Naive B cell (primary cell): ENCODE data around the gene CDC5L. TPM values are rescaled to one million over a fixed set of nuclear protein-coding genes. Genes with fewer than 3 reads are reported as not detected.

ENCODE experiments used
- ATAC-seq, 2 donors: fragments of 150-1000 bp; cut with Tn5 transposase; 2 replicates each; pipeline ENCODE4 v1.10.0; 2021; ENCODE audit warnings: low read depth in 2 of 2, mild to moderate bottlenecking in 2 of 2, moderate library complexity in 2 of 2
- DNase-seq: peaks from one replicate; pipeline ENCODE4 v3.0.0; 2022
- H3K27ac Mint-ChIP-seq, 6 donors: one replicate each; pipeline ENCODE4 v1.8.0; 2020 to 2022; ENCODE audit warnings: mild to moderate bottlenecking in 6 of 6, mixed read lengths in 6 of 6, moderate library complexity in 5 of 6, inconsistent platforms in 2 of 6
- H3K27me3 Mint-ChIP-seq, 3 donors: one replicate each; pipeline ENCODE4 v1.8.0; 2021 to 2022; ENCODE audit warnings: mixed read lengths in 3 of 3, mild to moderate bottlenecking in 1 of 3
- H3K36me3 Mint-ChIP-seq, 2 donors: one replicate each; pipeline ENCODE4 v1.8.0; 2020 to 2022; ENCODE audit warnings: mixed read lengths in 2 of 2, inconsistent platforms in 1 of 2, mild to moderate bottlenecking in 1 of 2
- H3K4me1 Mint-ChIP-seq, 3 donors: one replicate each; pipeline ENCODE4 v1.8.0; 2020 to 2022; ENCODE audit warnings: mixed read lengths in 3 of 3, inconsistent platforms in 1 of 3, mild to moderate bottlenecking in 1 of 3, moderate library complexity in 1 of 3
- H3K4me3 Mint-ChIP-seq, 8 donors: one replicate each; pipeline ENCODE4 v1.8.0; 2020 to 2022; ENCODE audit warnings: mild to moderate bottlenecking in 8 of 8, mixed read lengths in 8 of 8, moderate library complexity in 8 of 8, inconsistent platforms in 2 of 8
- H3K9me3 Mint-ChIP-seq, 7 donors: one replicate each; pipeline ENCODE4 v1.8.0; 2020 to 2022; ENCODE audit warnings: mixed read lengths in 7 of 7, mild to moderate bottlenecking in 5 of 7, inconsistent platforms in 2 of 7, moderate library complexity in 1 of 7
- polyA plus RNA-seq, 6 donors: library from polyadenylated mRNA; unstranded; fragments of 300-500 nt; fragmentation: Illumina TruSeq; gene quantifications; one replicate each; pipeline ENCODE4 v1.2.3, GENCODE V29; 2021; ENCODE audit warnings: low read depth in 6 of 6

The CDC5L gene
- polyA plus RNA-seq, 6 donors from 2014 or later: 7.8 to 20.8 (median 17.0) TPM

DNA sequence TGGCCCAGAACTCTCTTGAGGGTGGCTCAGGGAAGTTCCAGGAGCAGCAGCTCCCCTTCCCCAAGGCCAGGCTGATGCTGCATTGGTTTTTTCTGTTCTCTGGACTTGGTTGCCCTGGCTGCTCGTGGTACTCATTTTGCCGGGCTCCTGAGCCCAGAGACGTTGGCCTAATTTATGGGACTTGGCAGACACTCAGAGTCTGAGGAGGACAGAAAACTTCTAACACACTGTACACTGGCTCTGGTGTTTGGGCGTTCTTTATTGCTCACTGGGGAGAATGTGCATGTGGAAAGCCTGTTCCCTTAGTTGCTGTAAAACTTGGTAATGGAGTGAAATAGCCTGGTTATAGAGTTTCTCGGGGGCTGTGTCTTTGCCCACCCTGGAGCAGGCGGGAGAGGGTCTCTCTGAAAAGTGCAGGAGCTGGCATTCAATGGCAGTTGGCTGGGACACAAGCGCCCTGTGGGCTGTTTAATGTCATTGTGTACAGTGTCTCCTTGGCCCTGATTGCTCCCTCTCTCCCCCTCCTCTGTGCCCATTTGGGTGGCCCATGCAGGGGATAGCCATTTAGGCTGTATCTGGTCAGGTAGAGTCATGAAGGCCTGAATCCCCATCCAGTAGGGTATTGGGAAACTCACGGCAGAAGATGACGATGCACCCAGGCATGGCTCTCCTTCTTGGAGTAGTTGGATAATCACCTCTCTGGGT, 109.3 kb downstream of the CDC5L start:
- DNase-seq: no peak
- peaks cover 0 to 2% (median 0%) of the 10 kb centered on the region in 7 donors for H3K9me3 Mint-ChIP-seq
- H3K4me1 Mint-ChIP-seq: no peaks in the 10 kb centered on the region
- H3K27me3 Mint-ChIP-seq: peaks cover 0 to 32% (median 7%) of the 10 kb centered on the region in 3 donors
- H3K36me3 Mint-ChIP-seq: no peaks in the 10 kb centered on the region
- H3K27ac Mint-ChIP-seq: no peak overlapping the region
- H3K4me3 Mint-ChIP-seq: no peak overlapping the region
- no peak for ATAC-seq

GRCh38 chr6:44497807-44498206, 110.3 kb downstream of the CDC5L start:
- ATAC-seq (no peak), DNase-seq (no peak)
- H3K4me1 Mint-ChIP-seq: no peaks in the 10 kb centered on the region
- no peak overlapping the region for H3K27ac Mint-ChIP-seq
- H3K9me3 Mint-ChIP-seq: peaks cover 0 to 2% (median 0%) of the 10 kb centered on the region in 7 donors
- no peaks in the 10 kb centered on the region for H3K36me3 Mint-ChIP-seq
- peaks cover 2 to 37% (median 8%) of the 10 kb centered on the region in 3 donors for H3K27me3 Mint-ChIP-seq
- no peak overlapping the region for H3K4me3 Mint-ChIP-seq

DNA sequence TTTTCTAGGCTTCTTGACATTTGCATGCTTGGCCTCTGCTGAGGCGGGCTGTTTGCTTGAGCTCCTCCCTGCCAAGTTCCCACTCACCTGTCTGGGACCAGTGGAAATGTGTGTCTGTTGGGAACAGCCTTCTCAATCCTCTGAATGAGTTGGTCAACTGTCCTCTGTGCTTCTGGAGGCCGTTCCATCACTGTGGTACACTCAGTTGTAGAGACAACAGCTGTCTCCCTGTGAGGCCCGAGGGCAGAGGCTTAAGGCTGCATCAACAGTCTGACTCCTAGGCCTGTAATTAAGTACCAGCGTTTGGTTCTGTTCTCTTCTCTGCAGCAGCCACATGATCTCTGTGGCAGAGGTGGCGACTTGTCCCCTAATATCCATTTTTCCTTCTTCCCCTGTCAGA, 110.9 kb downstream of the CDC5L start:
- no peak overlapping the region for H3K27ac Mint-ChIP-seq
- H3K4me3 Mint-ChIP-seq: no peak overlapping the region
- H3K36me3 Mint-ChIP-seq: no peaks in the 10 kb centered on the region
- DNase-seq: no peak
- peaks cover 0 to 3% (median 0%) of the 10 kb centered on the region in 7 donors for H3K9me3 Mint-ChIP-seq
- peaks cover 6 to 38% (median 14%) of the 10 kb centered on the region in 3 donors for H3K27me3 Mint-ChIP-seq
- ATAC-seq: no peak
- H3K4me1 Mint-ChIP-seq: no peaks in the 10 kb centered on the region

DNA sequence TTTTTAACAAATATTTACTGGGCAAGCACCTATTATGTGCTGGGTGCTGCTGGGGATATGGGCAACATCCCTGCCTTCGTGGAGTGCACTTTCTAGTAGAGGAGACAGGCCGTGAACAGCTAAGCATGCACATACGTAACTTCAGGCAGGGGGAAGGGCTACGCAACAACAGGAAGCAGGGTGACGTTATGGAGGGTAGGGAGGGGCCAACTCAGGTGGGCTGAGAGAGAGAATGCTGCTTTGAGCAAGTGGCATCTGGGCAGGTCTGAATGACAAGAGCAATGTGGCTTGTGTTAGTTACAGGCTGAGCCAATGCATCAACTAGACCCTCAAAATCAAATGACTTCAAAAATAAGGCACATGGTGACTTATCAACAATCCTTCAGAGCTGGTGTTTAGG, 112.1 kb downstream of the CDC5L start:
- Mint-ChIP-seq H3K36me3 (no peaks in the 10 kb centered on the region), H3K9me3 (peaks cover 0 to 3% (median 0%) of the 10 kb centered on the region in 7 donors), H3K4me1 (no peaks in the 10 kb centered on the region), H3K27ac (peak overlapping the region in 1 of 6 donors; percentile 37), H3K4me3 (no peak overlapping the region), H3K27me3 (peaks cover 6 to 32% (median 14%) of the 10 kb centered on the region in 3 donors)
- no peak for ATAC-seq
- no peak for DNase-seq

Other genes starting within 250 kb of the CDC5L start
- gene CAPN11, start 228.9 kb upstream of the CDC5L start, polyA plus RNA-seq: not detected
- gene MYMX, start 170.8 kb upstream of the CDC5L start, polyA plus RNA-seq: not detected
- gene SLC29A1, start 164.1 kb upstream of the CDC5L start, polyA plus RNA-seq: 1 to 10 TPM in 3 of 6 donors, under 1 TPM in 3; 0.15 to 3.1 (median 0.99) TPM
- gene HSP90AB1, start 140.6 kb upstream of the CDC5L start, polyA plus RNA-seq: 100 to 1,000 TPM; 420 to 486 (median 447) TPM
- 10 to 100 TPM; 24.2 to 38.6 (median 27.2) TPM for gene SLC35B2, start 130.2 kb upstream of the CDC5L start, polyA plus RNA-seq
- gene NFKBIE, start 122.2 kb upstream of the CDC5L start, polyA plus RNA-seq: 10 to 100 TPM; 22.1 to 30.8 (median 27.9) TPM
- gene TMEM151B, start 117.3 kb upstream of the CDC5L start, polyA plus RNA-seq: not detected
- gene AARS2, start 74.4 kb upstream of the CDC5L start, polyA plus RNA-seq: 10 to 100 TPM in 1 of 6 donors, 1 to 10 TPM in 5; 5.6 to 12.8 (median 7.8) TPM
- not detected for gene SPATS1, start 45.1 kb upstream of the CDC5L start, polyA plus RNA-seq